Upper lobe of right lung (tissue), 1 donor: ENCODE results near the gene TMEM121B. TPM values are rescaled to one million over a fixed set of nuclear protein-coding genes. Genes with fewer than 3 reads are reported as not detected.

ENCODE experiments used
- ATAC-seq: fragments of 200-7000 bp; cut with Tn5 transposase; one replicate; pipeline ENCODE4 v1.9.1; 2020; ENCODE audit warnings: mild to moderate bottlenecking, moderate library complexity
- DNase-seq: peaks from one replicate; pipeline ENCODE4 v3.0.0-alpha.2; 2020
- H3K27ac ChIP-seq: fragments of 200-600 bp; one replicate; pipeline ENCODE4 v1.8.0; 2022
- H3K27me3 ChIP-seq: fragments of 200-600 bp; one replicate; pipeline ENCODE4 v1.8.0; 2022; ENCODE audit warnings: mild to moderate bottlenecking
- H3K36me3 ChIP-seq: fragments of 200-600 bp; one replicate; pipeline ENCODE4 v1.8.0; 2022
- H3K4me1 ChIP-seq: fragments of 200-600 bp; one replicate; pipeline ENCODE4 v1.8.0; 2022
- H3K4me3 ChIP-seq: fragments of 200-600 bp; one replicate; pipeline ENCODE4 v1.8.0; 2022; ENCODE audit warnings: mild to moderate bottlenecking
- H3K9me3 ChIP-seq: fragments of 200-600 bp; one replicate; pipeline ENCODE4 v1.8.0; 2022
- CTCF ChIP-seq: fragments of 200-600 bp; IDR thresholded peaks from one replicate; pipeline ENCODE4 v1.8.0; 2022; ENCODE audit warnings: antibody characterized with exemption
- intact Hi-C: fragments of 100-400 bp; cut with DNase I; formaldehyde crosslinking; loops from one replicate; pipeline ENCODE4 v1.11.0; 2022
- total RNA-seq: library from RNA; stranded (reverse); fragmentation: NEBNext Ultra II Directional; extraction: Animal tissue kit (Norgen Biotek cat#: 25700); gene quantifications from one replicate; pipeline ENCODE4 v1.2.1, GENCODE V29; 2021
- donor health status: DM: no; HTN: yes; CAD: no; lungs with severe emphysema.

Gene TMEM121B
- total RNA-seq, 1 donor from 2014 or later: 2.1 TPM

DNA sequence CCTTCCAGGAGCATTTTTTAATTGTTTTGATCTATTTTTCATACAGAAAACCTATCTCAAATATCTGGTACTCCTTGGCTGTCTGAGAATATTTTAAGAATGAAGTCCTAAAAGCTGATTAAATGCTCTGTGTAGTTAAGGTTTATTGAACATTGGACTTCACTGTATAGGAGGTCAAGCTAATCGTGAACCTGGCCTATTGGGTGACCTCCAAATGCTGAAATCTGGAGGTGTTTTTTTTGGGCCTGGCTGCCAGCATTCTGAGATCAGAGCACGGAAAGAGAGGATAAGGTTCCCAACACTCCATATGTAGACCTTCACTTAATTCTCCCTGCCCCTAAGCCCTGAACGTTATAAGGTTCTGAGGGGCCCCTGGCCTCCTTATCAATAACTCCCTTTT, 28.1 kb downstream of the TMEM121B start:
- Histone ChIP-seq H3K4me3 (no peak overlapping the region), H3K4me1 (peaks cover 12% of the 10 kb centered on the region), H3K36me3 (peaks cover 13% of the 10 kb centered on the region), H3K9me3 (no peaks in the 10 kb centered on the region), H3K27ac (no peak overlapping the region), H3K27me3 (no peaks in the 10 kb centered on the region)
- DNase-seq (no peak), ATAC-seq (no peak)
- TF ChIP-seq CTCF: no peak
- intact Hi-C loops: no loop called here

DNA sequence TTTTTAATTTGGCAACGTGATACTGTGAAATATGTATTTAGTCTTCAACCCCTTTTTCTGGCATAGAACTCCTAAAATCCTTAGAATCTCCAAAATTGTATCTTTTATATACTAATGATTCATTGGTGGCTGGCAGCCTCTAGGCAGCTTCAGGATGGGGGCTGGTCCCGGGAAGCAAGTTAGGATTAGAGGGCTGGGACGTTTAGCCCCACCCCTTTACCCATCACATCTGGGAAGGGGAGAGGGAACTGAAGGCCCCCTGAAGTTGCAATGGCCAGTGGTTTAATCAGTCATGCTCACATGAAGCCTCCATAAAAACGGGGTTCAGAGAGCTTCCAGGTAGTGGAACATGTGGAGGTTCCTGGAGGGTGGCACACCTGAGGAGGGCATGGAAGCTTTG, 29.3 kb downstream of the TMEM121B start:
- Histone ChIP-seq H3K36me3 (peaks cover under 1% of the 10 kb centered on the region), H3K4me3 (no peak overlapping the region), H3K4me1 (peaks cover 24% of the 10 kb centered on the region), H3K27me3 (no peaks in the 10 kb centered on the region), H3K27ac (no peak overlapping the region), H3K9me3 (no peaks in the 10 kb centered on the region)
- peak; percentile 23 for DNase-seq
- intact Hi-C loops: no loop called here
- no peak for TF ChIP-seq CTCF
- no peak for ATAC-seq

DNA sequence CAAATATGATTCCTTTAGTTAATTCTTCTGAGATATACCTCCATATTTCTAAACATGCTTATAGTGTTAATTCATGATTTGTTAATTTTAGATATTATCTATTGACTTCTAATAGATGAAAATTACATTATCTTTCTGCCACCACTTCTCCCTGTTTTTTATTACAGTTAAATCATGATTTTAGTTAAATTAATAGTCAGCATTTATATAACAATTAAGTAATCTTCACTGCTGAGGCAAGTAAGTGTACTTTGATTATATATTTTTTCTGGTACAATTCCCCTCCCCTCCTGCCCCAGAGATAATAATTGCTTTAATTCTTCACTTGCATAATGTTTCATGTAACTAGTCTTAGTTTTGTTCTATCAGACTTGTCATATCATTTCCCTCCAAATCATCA, 30.6 kb downstream of the TMEM121B start:
- TF ChIP-seq CTCF: no peak
- DNase-seq: no peak
- intact Hi-C loops: no loop called here
- no peaks in the 10 kb centered on the region for H3K36me3 ChIP-seq
- H3K4me3 ChIP-seq: no peak overlapping the region
- no peaks in the 10 kb centered on the region for H3K27me3 ChIP-seq
- no peak for ATAC-seq
- H3K4me1 ChIP-seq: peaks cover 37% of the 10 kb centered on the region
- H3K27ac ChIP-seq: no peak overlapping the region
- H3K9me3 ChIP-seq: no peaks in the 10 kb centered on the region

GRCh38 chr22:17087498-17088131, 33.5 kb downstream of the TMEM121B start:
- TF ChIP-seq CTCF: no peak
- Histone ChIP-seq H3K27me3 (no peaks in the 10 kb centered on the region), H3K4me3 (peak overlapping the region; percentile 97), H3K27ac (peak overlapping the region; percentile 30), H3K4me1 (peaks cover 36% of the 10 kb centered on the region), H3K9me3 (no peaks in the 10 kb centered on the region), H3K36me3 (no peaks in the 10 kb centered on the region)
- DNase-seq (peak; percentile 26), ATAC-seq (no peak)
- intact Hi-C loops: no loop called here

- intact Hi-C loops: no loop called here
- no peak for TF ChIP-seq CTCF
- no peaks in the 10 kb centered on the region for H3K9me3 ChIP-seq
- peak overlapping the region; percentile 97 for H3K4me3 ChIP-seq
- no peaks in the 10 kb centered on the region for H3K27me3 ChIP-seq
- peak overlapping the region; percentile 30 for H3K27ac ChIP-seq
- no peaks in the 10 kb centered on the region for H3K36me3 ChIP-seq
- no peak for ATAC-seq
- peaks cover 36% of the 10 kb centered on the region for H3K4me1 ChIP-seq
- DNase-seq: peak; percentile 61
Measured at GRCh38 chr22:17086788-17087497, 34.2 kb downstream of the TMEM121B start.
